ENCODE data around the gene AQR. TPM values are rescaled to one million over a fixed set of nuclear protein-coding genes. Genes with fewer than 3 reads are reported as not detected.

AQR gene
- total RNA-seq, 1 donor from 2014 or later, result 29.8 TPM

DNA sequence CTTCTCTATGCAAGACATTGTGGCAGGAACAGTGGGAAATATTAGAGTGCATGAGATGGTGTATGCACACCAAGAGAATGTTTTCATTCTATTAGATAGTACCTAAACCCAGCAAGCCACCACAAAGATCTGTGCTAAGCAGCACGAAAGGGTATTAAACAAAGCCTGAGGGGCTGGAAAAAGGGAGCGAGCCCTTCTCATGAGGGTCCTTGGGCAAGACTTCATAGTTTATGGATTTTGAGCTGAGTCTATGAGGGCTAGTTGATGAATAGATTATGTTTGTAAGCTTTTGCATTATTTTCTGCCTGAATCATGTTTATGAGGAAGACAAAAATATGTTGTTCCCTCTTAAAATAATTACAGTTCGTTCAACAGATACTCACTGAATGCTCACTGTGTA is 164.8 kb downstream of the AQR start:
- Histone ChIP-seq H3K4me3 (ENCODE audit: low read depth, low read length) (no peak overlapping the region), H3K27me3 (ENCODE audit: control insufficient read depth, insufficient read depth, low read length) (no peaks in the 10 kb centered on the region), H3K36me3 (ENCODE audit: control insufficient read depth, insufficient read depth, low read length) (no peaks in the 10 kb centered on the region)
- DNase-seq (ENCODE audit: low read depth), result no peak
- TF ChIP-seq, protein P1, sequence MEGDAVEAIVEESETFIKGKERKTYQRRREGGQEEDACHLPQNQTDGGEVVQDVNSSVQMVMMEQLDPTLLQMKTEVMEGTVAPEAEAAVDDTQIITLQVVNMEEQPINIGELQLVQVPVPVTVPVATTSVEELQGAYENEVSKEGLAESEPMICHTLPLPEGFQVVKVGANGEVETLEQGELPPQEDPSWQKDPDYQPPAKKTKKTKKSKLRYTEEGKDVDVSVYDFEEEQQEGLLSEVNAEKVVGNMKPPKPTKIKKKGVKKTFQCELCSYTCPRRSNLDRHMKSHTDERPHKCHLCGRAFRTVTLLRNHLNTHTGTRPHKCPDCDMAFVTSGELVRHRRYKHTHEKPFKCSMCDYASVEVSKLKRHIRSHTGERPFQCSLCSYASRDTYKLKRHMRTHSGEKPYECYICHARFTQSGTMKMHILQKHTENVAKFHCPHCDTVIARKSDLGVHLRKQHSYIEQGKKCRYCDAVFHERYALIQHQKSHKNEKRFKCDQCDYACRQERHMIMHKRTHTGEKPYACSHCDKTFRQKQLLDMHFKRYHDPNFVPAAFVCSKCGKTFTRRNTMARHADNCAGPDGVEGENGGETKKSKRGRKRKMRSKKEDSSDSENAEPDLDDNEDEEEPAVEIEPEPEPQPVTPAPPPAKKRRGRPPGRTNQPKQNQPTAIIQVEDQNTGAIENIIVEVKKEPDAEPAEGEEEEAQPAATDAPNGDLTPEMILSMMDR (IDR thresholded peaks at IDR 0.05; ENCODE audit: insufficient read depth, low read length, poor library complexity, severe bottlenecking), result no peak

- no peak overlapping the region for H3K4me3 ChIP-seq (ENCODE audit: low read depth, low read length)
- TF ChIP-seq, protein P1 (IDR thresholded peaks at IDR 0.05; ENCODE audit: insufficient read depth, low read length, poor library complexity, severe bottlenecking), result no peak
- H3K36me3 ChIP-seq (ENCODE audit: control insufficient read depth, insufficient read depth, low read length), result no peaks in the 10 kb centered on the region
- H3K27me3 ChIP-seq (ENCODE audit: control insufficient read depth, insufficient read depth, low read length), result no peaks in the 10 kb centered on the region
- no peak for DNase-seq (ENCODE audit: low read depth)
These were observed 165.4 kb downstream of the AQR start for GRCh38 chr15:34804113-34804512.

DNA sequence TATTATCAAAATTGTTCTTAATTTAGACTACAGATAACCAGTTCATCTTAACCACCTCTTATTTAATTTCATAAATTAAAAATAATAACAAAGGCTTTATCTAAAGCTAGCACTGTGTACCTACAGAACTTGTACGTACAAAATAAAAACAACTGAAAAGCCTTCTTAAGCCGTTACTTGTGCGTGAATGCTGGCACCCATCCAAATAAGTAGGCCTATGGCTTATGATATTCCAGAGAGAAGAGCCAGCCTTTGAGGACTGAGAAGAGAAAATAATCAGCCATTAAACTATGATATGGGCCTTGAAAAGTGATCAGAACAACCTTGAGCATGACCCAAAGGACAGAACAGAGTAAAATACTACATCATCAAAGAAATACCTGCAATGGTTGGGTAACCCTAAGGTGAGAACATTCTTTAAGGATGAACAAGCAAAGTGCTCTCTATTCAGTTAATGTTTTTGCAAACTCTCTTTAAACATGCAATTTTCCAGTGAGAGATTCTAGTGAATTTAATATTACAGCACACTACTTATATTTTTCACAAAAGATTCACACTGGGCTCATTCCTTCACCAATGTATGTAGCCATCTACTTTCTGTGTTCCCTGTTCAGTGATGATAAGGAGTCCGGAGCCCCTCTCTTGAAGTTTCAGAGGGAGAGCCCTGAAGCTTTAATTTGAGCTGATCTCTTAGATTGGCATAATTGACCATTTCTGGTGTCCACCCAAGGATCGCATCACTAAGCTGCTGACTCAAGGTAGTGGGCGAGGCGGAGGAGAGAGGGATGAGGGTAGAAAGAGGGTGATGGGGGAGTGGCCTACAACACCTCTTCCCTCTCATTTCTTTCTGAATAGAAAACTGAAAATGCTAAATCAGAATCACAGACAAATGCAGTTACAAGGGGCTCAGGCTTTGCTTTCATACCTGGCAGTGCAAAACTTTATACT is 166.5 kb downstream of the AQR start:
- Histone ChIP-seq H3K27me3 (ENCODE audit: control insufficient read depth, insufficient read depth, low read length) (no peaks in the 10 kb centered on the region), H3K4me3 (ENCODE audit: low read depth, low read length) (no peak overlapping the region), H3K36me3 (ENCODE audit: control insufficient read depth, insufficient read depth, low read length) (no peaks in the 10 kb centered on the region)
- no peak for DNase-seq (ENCODE audit: low read depth)
- TF ChIP-seq, protein P1 (IDR thresholded peaks at IDR 0.05; ENCODE audit: insufficient read depth, low read length, poor library complexity, severe bottlenecking), result no peak

- no peak for DNase-seq (ENCODE audit: low read depth)
- no peaks in the 10 kb centered on the region for H3K36me3 ChIP-seq (ENCODE audit: control insufficient read depth, insufficient read depth, low read length)
- TF ChIP-seq, protein P1 (IDR thresholded peaks at IDR 0.05; ENCODE audit: insufficient read depth, low read length, poor library complexity, severe bottlenecking), result no peak
- no peaks in the 10 kb centered on the region for H3K27me3 ChIP-seq (ENCODE audit: control insufficient read depth, insufficient read depth, low read length)
- H3K4me3 ChIP-seq (ENCODE audit: low read depth, low read length), result no peak overlapping the region
These were observed 167.2 kb downstream of the AQR start for GRCh38 chr15:34802371-34802770.

Other genes starting within 250 kb of the AQR start
- gene GJD2, start 214.7 kb downstream of the AQR start, total RNA-seq, result not detected in 2 replicates
- gene ACTC1, start 174.2 kb downstream of the AQR start, total RNA-seq, result not detected in 2 replicates
- 42.2 and 45.9 TPM in 2 replicates for gene ZNF770, start 18.5 kb upstream of the AQR start, total RNA-seq
- gene NANOGP8, start 115.6 kb upstream of the AQR start, total RNA-seq, result not detected in 2 replicates

Measured in kidney epithelial cell (primary cell).